T-helper 2 cell treated with Interferon-gamma antibody and Interleukin-4, amounts not matched to agents 5 μg/mL and 100 μg/mL, for 36 hours (primary cell): ENCODE measurements around the gene STAM2.

ENCODE experiments used
- DNase-seq: peaks from one replicate; pipeline ENCODE4 v3.0.0; 2021; ENCODE audit warnings: low spot score
- H3K27ac Mint-ChIP-seq: one replicate; pipeline ENCODE4 v1.8.0; 2021; ENCODE audit warnings: mild to moderate bottlenecking, mixed read lengths
- H3K27me3 Mint-ChIP-seq: one replicate; pipeline ENCODE4 v1.8.0; 2021; ENCODE audit warnings: low read depth, mixed read lengths
- H3K36me3 Mint-ChIP-seq: one replicate; pipeline ENCODE4 v1.8.0; 2021; ENCODE audit warnings: low read depth, mixed read lengths
- H3K4me1 Mint-ChIP-seq: one replicate; pipeline ENCODE4 v1.8.0; 2021; ENCODE audit warnings: low read depth, mixed read lengths
- H3K4me3 Mint-ChIP-seq: one replicate; pipeline ENCODE4 v1.8.0; 2022; ENCODE audit warnings: mild to moderate bottlenecking, moderate library complexity, mixed read lengths
- H3K9me3 Mint-ChIP-seq: one replicate; pipeline ENCODE4 v1.8.0; 2021; ENCODE audit warnings: mixed read lengths

STAM2 gene

GRCh38 chr2:152089238-152089637, 86.3 kb downstream of the STAM2 start:
- H3K4me1 Mint-ChIP-seq, result no peaks in the 10 kb centered on the region
- DNase-seq, result no peak
- H3K4me3 Mint-ChIP-seq, result no peak overlapping the region
- no peak overlapping the region for H3K27ac Mint-ChIP-seq
- peaks cover 19% of the 10 kb centered on the region for H3K27me3 Mint-ChIP-seq
- no peaks in the 10 kb centered on the region for H3K9me3 Mint-ChIP-seq
- no peaks in the 10 kb centered on the region for H3K36me3 Mint-ChIP-seq

- DNase-seq, result no peak
- Mint-ChIP-seq H3K27ac (no peak overlapping the region), H3K36me3 (no peaks in the 10 kb centered on the region), H3K27me3 (peaks cover 12% of the 10 kb centered on the region), H3K4me3 (no peak overlapping the region), H3K9me3 (no peaks in the 10 kb centered on the region), H3K4me1 (no peaks in the 10 kb centered on the region)
Measured at GRCh38 chr2:152088006-152088405, 87.6 kb downstream of the STAM2 start.

GRCh38 chr2:152086231-152086630, 89.3 kb downstream of the STAM2 start:
- H3K36me3 Mint-ChIP-seq, result no peaks in the 10 kb centered on the region
- no peak overlapping the region for H3K27ac Mint-ChIP-seq
- peaks cover 12% of the 10 kb centered on the region for H3K27me3 Mint-ChIP-seq
- no peak for DNase-seq
- H3K9me3 Mint-ChIP-seq, result no peaks in the 10 kb centered on the region
- no peaks in the 10 kb centered on the region for H3K4me1 Mint-ChIP-seq
- H3K4me3 Mint-ChIP-seq, result no peak overlapping the region

DNA sequence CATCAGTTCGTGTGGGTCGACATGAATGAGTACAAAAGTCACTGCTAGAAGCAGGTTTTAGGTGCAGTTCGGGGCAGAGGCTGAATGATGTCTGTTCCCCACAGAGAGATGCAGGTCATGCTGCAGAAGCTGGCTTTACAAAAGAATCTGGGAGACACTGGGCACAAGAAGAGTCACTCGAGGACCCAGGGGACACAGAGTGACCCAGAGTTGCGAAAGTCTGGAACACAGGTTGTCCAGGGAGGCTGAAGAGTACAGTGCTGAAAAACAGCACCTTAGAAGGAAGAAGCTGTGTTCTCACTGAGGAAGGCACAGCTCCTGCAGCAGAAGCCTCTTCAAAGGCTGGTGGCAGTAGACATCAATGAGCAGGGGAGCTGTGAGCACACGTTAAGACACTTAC, 91.5 kb downstream of the STAM2 start:
- H3K27me3 Mint-ChIP-seq, result peaks cover 9% of the 10 kb centered on the region
- H3K4me1 Mint-ChIP-seq, result no peaks in the 10 kb centered on the region
- H3K27ac Mint-ChIP-seq, result no peak overlapping the region
- H3K4me3 Mint-ChIP-seq, result no peak overlapping the region
- no peaks in the 10 kb centered on the region for H3K9me3 Mint-ChIP-seq
- no peak for DNase-seq
- no peaks in the 10 kb centered on the region for H3K36me3 Mint-ChIP-seq

GRCh38 chr2:152083202-152083875, 92.2 kb downstream of the STAM2 start:
- Mint-ChIP-seq H3K4me3 (no peak overlapping the region), H3K9me3 (no peaks in the 10 kb centered on the region), H3K27ac (no peak overlapping the region), H3K27me3 (peaks cover 4% of the 10 kb centered on the region), H3K4me1 (no peaks in the 10 kb centered on the region), H3K36me3 (no peaks in the 10 kb centered on the region)
- DNase-seq, result no peak

GRCh38 chr2:152078662-152079061, 96.9 kb downstream of the STAM2 start:
- Mint-ChIP-seq H3K4me3 (no peak overlapping the region), H3K27me3 (no peaks in the 10 kb centered on the region), H3K27ac (no peak overlapping the region), H3K36me3 (no peaks in the 10 kb centered on the region), H3K4me1 (no peaks in the 10 kb centered on the region), H3K9me3 (no peaks in the 10 kb centered on the region)
- DNase-seq, result no peak

DNA sequence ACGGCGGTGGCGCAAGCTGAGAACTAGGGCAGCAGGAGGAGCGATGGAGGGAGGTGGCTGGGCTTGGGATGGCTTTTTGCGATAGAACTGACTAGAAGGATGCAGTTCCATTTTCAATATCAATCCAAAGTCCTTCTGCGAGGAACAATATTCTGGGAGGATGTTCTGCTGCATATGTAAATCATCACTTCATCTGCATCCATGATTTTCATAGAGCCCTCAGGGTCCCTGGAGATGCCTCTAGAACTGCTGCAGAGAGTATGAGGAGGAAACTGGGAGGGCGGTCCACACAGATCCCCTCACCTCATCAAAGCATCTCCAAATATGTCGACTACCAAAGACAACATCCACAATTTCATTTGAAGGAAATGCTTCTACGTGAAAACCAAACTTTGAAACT, 97.5 kb downstream of the STAM2 start:
- Mint-ChIP-seq H3K36me3 (no peaks in the 10 kb centered on the region), H3K27me3 (no peaks in the 10 kb centered on the region), H3K4me1 (no peaks in the 10 kb centered on the region), H3K4me3 (no peak overlapping the region), H3K9me3 (no peaks in the 10 kb centered on the region), H3K27ac (no peak overlapping the region)
- no peak for DNase-seq

DNA sequence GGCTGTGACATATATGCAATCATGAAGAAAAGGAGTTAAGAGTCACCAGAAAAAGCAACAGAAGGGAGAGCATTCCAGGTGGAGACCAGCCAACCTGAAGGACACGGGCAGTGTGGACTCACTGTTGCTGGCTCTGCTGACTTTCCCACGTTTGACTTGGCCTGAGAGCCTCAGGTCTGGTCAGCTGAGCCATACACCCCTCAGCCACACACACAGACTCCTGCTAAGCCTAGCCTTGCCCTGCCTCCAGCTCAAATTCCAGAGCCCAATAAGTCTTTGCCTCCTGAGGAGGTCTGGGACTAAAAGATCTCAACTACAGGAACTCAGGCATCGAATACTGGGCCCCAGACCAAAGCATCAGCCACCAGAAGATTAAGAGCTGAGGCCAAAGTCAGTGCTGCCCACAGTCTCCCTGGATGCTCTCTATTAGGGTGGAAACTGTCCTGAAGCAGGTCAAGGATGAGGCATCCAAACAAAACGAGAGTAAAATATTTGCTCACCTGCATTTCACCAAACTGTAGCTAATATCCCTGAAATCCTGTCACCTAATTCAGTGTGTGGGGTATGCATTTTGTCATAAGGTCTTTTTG, 100.0 kb downstream of the STAM2 start:
- no peaks in the 10 kb centered on the region for H3K4me1 Mint-ChIP-seq
- no peak overlapping the region for H3K4me3 Mint-ChIP-seq

GRCh38 chr2:152072011-152072410, 103.6 kb downstream of the STAM2 start:
- no peaks in the 10 kb centered on the region for H3K4me1 Mint-ChIP-seq
- DNase-seq, result no peak
- H3K27ac Mint-ChIP-seq, result no peak overlapping the region
- H3K27me3 Mint-ChIP-seq, result peaks cover 2% of the 10 kb centered on the region
- H3K9me3 Mint-ChIP-seq, result no peaks in the 10 kb centered on the region
- H3K4me3 Mint-ChIP-seq, result no peak overlapping the region
- H3K36me3 Mint-ChIP-seq, result no peaks in the 10 kb centered on the region

More for the DNA sequence above, 100.0 kb downstream of the STAM2 start:
- no peaks in the 10 kb centered on the region for H3K36me3 Mint-ChIP-seq
- peaks cover 2% of the 10 kb centered on the region for H3K27me3 Mint-ChIP-seq
- H3K27ac Mint-ChIP-seq, result no peak overlapping the region
- H3K9me3 Mint-ChIP-seq, result no peaks in the 10 kb centered on the region
- DNase-seq, result no peak

GRCh38 chr2:152071518-152071917, 104.0 kb downstream of the STAM2 start:
- no peaks in the 10 kb centered on the region for H3K9me3 Mint-ChIP-seq
- H3K27ac Mint-ChIP-seq, result no peak overlapping the region
- H3K4me3 Mint-ChIP-seq, result no peak overlapping the region
- no peaks in the 10 kb centered on the region for H3K4me1 Mint-ChIP-seq
- no peaks in the 10 kb centered on the region for H3K36me3 Mint-ChIP-seq
- no peak for DNase-seq
- peaks cover 2% of the 10 kb centered on the region for H3K27me3 Mint-ChIP-seq

DNA sequence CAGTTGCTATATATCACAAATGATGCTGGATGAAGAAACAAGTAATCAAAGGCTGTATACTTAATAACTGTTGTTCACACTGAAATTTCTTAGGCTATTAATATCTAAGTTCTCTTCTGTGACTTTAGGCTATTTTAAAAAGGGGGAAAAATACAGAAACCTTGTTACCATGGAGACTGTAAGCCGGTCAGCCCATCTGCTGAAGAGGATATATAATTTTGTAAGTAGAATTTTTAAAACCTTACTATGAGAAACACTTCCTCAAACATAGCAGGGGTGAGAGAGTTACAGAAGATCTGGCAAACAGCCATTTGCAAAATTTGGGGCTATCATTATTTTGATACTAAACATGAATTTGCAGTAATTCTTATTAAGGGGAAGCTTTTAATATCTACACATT, 104.5 kb downstream of the STAM2 start:
- H3K27ac Mint-ChIP-seq, result no peak overlapping the region
- H3K4me1 Mint-ChIP-seq, result no peaks in the 10 kb centered on the region
- no peak overlapping the region for H3K4me3 Mint-ChIP-seq
- no peak for DNase-seq
- H3K27me3 Mint-ChIP-seq, result peaks cover 2% of the 10 kb centered on the region
- H3K9me3 Mint-ChIP-seq, result no peaks in the 10 kb centered on the region
- no peaks in the 10 kb centered on the region for H3K36me3 Mint-ChIP-seq

- no peak overlapping the region for H3K27ac Mint-ChIP-seq
- peaks cover 9% of the 10 kb centered on the region for H3K27me3 Mint-ChIP-seq
- no peak overlapping the region for H3K4me3 Mint-ChIP-seq
- no peak for DNase-seq
- H3K9me3 Mint-ChIP-seq, result no peaks in the 10 kb centered on the region
- H3K36me3 Mint-ChIP-seq, result no peaks in the 10 kb centered on the region
- H3K4me1 Mint-ChIP-seq, result no peaks in the 10 kb centered on the region
Measured at GRCh38 chr2:152068226-152068625, 107.3 kb downstream of the STAM2 start.

DNA sequence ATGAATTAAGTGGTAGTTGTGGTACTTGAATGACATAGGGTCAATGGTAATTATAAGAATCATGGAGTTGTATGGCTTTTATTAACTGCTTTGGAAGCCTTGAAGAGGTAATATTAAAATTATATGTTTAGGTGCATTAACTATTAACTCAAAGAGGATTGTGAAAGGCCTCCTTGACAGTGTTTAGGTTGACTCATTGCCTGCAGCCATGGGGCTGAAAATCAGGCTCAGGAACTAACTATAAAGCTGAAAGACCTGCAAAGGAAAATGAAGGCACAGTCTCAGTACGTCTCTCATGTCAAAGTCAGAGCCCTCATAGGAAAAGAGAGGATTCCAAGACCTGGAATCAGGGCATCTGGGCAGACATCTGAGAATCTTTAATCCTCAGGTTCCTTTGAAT, 107.7 kb downstream of the STAM2 start:
- H3K4me3 Mint-ChIP-seq, result no peak overlapping the region
- no peak for DNase-seq
- H3K36me3 Mint-ChIP-seq, result no peaks in the 10 kb centered on the region
- no peaks in the 10 kb centered on the region for H3K4me1 Mint-ChIP-seq
- H3K9me3 Mint-ChIP-seq, result no peaks in the 10 kb centered on the region
- peaks cover 9% of the 10 kb centered on the region for H3K27me3 Mint-ChIP-seq
- H3K27ac Mint-ChIP-seq, result no peak overlapping the region
